ENCODE data around the gene SPPL3.

DNA sequence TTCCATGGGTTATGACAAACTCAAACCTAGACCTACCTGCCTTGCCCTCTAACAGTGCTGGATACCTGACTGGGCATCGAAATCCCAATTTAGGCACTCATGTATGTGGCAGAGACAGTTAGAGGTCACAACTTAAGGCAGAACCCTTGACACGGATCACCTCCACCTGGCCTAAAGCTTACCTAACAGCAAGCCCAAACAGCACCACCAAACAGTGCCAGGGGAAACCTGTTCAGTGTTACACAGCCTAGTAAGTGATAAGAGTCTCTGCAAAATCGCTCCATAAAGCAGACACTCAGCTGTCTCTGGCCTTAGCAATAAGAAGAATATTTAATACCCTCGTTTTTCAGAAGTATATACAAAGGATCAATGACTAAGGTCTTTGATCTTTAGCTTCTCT, 77.8 kb downstream of the SPPL3 start:
- TF ChIP-seq, protein P1, sequence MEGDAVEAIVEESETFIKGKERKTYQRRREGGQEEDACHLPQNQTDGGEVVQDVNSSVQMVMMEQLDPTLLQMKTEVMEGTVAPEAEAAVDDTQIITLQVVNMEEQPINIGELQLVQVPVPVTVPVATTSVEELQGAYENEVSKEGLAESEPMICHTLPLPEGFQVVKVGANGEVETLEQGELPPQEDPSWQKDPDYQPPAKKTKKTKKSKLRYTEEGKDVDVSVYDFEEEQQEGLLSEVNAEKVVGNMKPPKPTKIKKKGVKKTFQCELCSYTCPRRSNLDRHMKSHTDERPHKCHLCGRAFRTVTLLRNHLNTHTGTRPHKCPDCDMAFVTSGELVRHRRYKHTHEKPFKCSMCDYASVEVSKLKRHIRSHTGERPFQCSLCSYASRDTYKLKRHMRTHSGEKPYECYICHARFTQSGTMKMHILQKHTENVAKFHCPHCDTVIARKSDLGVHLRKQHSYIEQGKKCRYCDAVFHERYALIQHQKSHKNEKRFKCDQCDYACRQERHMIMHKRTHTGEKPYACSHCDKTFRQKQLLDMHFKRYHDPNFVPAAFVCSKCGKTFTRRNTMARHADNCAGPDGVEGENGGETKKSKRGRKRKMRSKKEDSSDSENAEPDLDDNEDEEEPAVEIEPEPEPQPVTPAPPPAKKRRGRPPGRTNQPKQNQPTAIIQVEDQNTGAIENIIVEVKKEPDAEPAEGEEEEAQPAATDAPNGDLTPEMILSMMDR (IDR thresholded peaks at IDR 0.05), result no peak
- TF ChIP-seq POLR2A (IDR thresholded peaks at IDR 0.05), result no peak
